Epithelial cell of proximal tubule (primary cell): Measurements from ENCODE around the gene SYT9. TPM values are rescaled to one million over a fixed set of nuclear protein-coding genes. Genes with fewer than 3 reads are reported as not detected.

Experiments
- DNase-seq: peaks from one replicate; pipeline ENCODE4 v3.0.0-alpha.2; 2011; ENCODE audit warnings: low read depth
- H3K4me3 ChIP-seq: 2 replicates; pipeline ENCODE4 v1.5.1; 2011; ENCODE audit warnings: low read depth, mild to moderate bottlenecking, low read length
- total RNA-seq: library from RNA; depleted of rRNA; stranded (reverse); fragments of >200 nt; gene quantifications from 2 replicates; pipeline ENCODE4 v1.2.3, GENCODE V29; 2015
- TF ChIP-seq, protein P1 (sequence below): conservative IDR thresholded peaks from 2 replicates; pipeline ENCODE4 v1.5.1; 2012; ENCODE audit warnings: low read depth, mild to moderate bottlenecking, low read length

Gene SYT9
- total RNA-seq, 1 donor from 2014 or later, result 0.46 TPM

DNA sequence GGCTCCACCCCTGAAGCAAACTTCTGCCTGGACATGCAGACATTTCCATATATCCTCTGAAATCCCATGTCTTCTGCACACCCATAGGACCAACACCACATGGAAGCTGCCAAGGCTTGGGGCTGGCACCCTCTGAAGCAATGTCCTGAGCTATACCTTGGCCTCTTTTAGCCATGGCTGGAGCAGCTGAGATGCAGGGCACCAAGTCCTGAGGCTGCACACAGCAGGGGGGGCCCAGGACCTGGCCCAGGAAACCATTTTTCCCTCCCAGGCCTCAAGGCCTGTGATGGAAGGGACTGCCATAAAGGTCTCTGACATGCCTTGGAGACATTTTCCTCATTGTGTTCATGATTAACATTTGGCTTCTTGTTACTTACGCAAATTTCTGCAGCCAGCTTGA, 34.5 kb downstream of the SYT9 start:
- TF ChIP-seq, protein P1, sequence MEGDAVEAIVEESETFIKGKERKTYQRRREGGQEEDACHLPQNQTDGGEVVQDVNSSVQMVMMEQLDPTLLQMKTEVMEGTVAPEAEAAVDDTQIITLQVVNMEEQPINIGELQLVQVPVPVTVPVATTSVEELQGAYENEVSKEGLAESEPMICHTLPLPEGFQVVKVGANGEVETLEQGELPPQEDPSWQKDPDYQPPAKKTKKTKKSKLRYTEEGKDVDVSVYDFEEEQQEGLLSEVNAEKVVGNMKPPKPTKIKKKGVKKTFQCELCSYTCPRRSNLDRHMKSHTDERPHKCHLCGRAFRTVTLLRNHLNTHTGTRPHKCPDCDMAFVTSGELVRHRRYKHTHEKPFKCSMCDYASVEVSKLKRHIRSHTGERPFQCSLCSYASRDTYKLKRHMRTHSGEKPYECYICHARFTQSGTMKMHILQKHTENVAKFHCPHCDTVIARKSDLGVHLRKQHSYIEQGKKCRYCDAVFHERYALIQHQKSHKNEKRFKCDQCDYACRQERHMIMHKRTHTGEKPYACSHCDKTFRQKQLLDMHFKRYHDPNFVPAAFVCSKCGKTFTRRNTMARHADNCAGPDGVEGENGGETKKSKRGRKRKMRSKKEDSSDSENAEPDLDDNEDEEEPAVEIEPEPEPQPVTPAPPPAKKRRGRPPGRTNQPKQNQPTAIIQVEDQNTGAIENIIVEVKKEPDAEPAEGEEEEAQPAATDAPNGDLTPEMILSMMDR, result no peak
- DNase-seq, result no peak
- H3K4me3 ChIP-seq, result no peak overlapping the region

DNA sequence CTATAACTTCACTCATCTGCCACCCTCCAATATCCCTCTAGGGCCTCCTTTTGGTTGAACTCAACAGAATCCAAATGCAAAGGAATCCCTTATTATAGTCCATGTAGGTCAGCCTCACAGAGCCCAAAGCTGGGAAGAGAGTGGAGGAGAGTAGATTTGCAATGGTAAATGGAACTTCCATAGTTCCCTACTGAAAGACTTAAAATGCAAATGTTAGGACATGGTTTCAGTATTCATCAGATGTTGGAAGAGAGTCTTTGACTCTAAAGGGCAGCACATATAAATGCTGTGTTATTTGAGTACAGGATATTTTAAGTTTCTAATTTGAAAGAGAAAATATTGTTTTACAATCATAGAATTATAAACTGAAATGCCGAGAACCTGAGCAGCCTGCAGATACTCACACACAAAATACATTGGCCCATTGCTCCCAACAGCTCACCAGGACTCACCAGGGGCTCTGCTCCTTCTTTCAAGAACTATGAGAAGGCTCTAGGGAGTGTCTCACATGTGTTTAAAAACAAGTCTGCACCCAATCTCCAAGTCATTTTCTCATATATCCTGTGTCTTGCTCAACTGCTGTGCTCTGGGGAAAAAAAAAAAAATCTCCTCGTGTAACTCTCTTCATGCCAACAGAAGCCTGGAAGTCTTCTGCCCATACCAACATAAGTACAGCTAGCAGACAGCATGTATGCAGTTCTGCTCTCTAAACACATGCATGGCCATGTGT, 39.6 kb downstream of the SYT9 start:
- TF ChIP-seq, protein P1, result no peak
- DNase-seq, result no peak
- H3K4me3 ChIP-seq, result no peak overlapping the region

DNA sequence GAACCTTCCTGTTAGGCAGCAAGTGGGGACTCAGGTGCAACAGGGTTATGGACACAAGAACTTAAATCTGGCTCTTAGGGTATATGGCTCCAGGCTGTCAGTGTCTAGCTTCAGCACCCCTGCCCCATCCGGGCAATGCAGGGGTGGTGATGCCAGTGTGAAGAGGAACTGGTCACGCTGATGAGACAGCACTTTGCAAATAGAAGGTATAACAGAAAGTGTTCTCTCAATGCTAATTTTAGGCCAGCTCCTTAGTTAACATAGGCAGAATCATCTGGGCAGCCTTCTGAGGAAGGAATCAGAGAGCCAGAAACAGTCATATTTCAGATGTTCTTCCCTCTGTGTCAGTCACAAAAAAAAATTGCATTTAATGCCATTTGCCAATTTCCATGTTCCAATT, 41.2 kb downstream of the SYT9 start:
- TF ChIP-seq, protein P1, result no peak
- no peak overlapping the region for H3K4me3 ChIP-seq
- DNase-seq, result no peak

DNA sequence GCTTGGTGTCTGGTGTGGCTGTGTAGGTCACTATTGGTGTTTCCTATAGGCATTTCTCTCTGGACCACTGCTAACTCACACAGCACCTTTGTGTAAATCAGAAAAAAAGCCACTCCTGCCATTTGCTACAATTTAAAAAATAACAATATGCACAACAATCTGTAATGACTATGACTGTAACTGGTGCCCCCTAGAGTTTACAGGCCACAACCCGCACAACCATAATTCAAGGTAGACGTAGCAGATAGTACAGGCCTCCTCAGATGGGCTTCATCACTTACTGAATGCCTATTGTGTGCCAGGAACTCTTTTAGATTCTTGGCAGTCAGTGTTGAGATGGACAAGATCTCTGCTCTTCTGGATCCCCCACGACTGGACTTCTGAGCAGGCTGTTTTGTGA, 47.7 kb downstream of the SYT9 start:
- DNase-seq, result no peak
- H3K4me3 ChIP-seq, result no peak overlapping the region
- TF ChIP-seq, protein P1, result no peak

DNA sequence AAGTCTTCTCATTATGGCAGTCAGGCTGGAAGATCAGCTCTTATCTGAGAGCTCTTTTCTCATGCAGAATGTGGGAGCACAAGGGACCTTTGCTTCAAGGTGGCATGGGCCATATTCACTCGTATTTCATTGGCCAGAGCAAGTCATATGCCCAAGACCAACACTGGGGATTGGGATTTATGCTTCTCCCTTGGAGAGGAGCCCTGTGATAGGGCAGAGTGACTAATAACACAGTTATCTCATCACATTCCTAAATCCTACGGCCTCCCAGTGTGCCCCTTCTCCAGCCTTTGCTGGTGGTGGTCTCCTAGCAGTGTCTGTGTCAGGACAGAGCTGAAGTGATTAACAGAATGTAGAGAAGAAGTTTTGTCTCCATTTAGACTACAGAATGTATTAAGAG, 48.6 kb downstream of the SYT9 start:
- H3K4me3 ChIP-seq, result no peak overlapping the region
- DNase-seq, result no peak
- TF ChIP-seq, protein P1, result no peak

DNA sequence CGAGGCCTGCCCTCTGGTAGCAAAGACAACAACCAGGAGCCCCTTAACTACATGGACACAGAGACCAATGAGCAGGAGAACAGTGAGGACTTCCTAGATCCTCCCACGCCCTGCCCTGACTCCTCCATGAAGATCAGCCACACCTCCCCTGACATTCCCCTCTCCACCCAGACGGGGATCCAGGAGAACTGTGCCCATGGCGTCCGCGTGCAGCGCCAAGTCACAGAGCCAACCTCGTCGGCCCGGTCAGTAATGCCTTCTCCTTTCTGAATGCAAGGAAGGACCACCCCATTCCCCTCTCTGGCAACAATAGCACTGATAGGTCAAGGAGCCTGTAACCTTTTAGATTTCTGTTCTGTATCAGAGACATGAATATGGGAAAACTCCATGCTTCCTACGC, 51.4 kb downstream of the SYT9 start:
- TF ChIP-seq, protein P1, result no peak
- DNase-seq, result no peak
- no peak overlapping the region for H3K4me3 ChIP-seq

DNA sequence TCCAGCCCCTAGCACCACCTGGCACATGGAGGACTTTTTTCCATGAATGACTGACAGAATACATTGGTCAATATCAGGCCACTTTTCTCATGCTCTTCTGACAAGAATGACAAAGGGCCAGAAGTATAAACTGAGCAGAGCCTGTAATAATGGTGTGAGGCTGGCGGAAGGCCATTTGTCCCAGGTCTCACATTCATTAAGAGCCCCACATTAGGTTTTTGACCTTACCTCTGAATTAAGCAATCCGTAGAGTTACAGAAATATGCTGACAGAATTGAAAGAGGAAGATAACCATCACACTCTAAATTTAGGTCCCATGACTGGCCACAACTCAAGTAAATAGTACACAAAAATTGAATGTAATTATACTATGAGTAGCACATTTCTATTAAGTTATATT, 55.2 kb downstream of the SYT9 start:
- no peak overlapping the region for H3K4me3 ChIP-seq
- DNase-seq, result no peak
- TF ChIP-seq, protein P1, result no peak
